DND-41 (cell line): ENCODE results near the gene MLC1.

Source experiments
- ATAC-seq: fragments of 200-7000 bp; cut with Tn5 transposase; 3 replicates; pipeline ENCODE4 v1.9.1; 2021; ENCODE audit warnings: low read depth; ENCODE audit not compliant: insufficient read depth
- DNase-seq: peaks from one replicate; pipeline ENCODE4 v3.0.0-alpha.2; 2020
- H2AFZ ChIP-seq: 2 replicates; pipeline ENCODE4 v1.6.0; 2012; ENCODE audit warnings: low read depth, low read length
- H3K27ac ChIP-seq: 2 replicates; pipeline ENCODE4 v1.5.1; 2012; ENCODE audit warnings: low read length, inconsistent platforms
- H3K27me3 ChIP-seq: fragments of 200-600 bp; sonication (generic); 2 replicates; pipeline ENCODE4 v1.6.0; 2012; ENCODE audit warnings: low read length, mild to moderate bottlenecking, inconsistent platforms; ENCODE audit not compliant: insufficient read depth, poor library complexity
- H3K36me3 ChIP-seq: 2 replicates; pipeline ENCODE4 v1.5.1; 2012; ENCODE audit warnings: low read length, inconsistent platforms; ENCODE audit not compliant: insufficient read depth
- H3K4me1 ChIP-seq: 2 replicates; pipeline ENCODE4 v1.5.1; 2012; ENCODE audit warnings: mild to moderate bottlenecking, low read length; ENCODE audit not compliant: insufficient read depth
- H3K4me2 ChIP-seq: 2 replicates; pipeline ENCODE4 v1.6.0; 2012; ENCODE audit warnings: mild to moderate bottlenecking, moderate library complexity, low read length, inconsistent platforms; ENCODE audit not compliant: insufficient read depth
- H3K4me3 ChIP-seq, 2 experiments: fragments of 200-600 bp in 1 of 2; shearing (Covaris generic) in 1 of 2; 2 replicates each; pipeline ENCODE4 v1.5.1; 2012 to 2016; ENCODE audit warnings: inconsistent platforms in 2 of 2, low read length in 2 of 2, mild to moderate bottlenecking in 2 of 2, low read depth in 1 of 2, moderate library complexity in 1 of 2
- H3K79me2 ChIP-seq: 2 replicates; pipeline ENCODE4 v1.6.0; 2012; ENCODE audit warnings: low read length, inconsistent platforms; ENCODE audit not compliant: insufficient read depth
- H3K9ac ChIP-seq: 2 replicates; pipeline ENCODE4 v1.6.0; 2012; ENCODE audit warnings: low read depth, mild to moderate bottlenecking, inconsistent platforms, low read length, moderate library complexity
- H3K9me3 ChIP-seq: 2 replicates; pipeline ENCODE4 v1.5.1; 2012; ENCODE audit warnings: low read length, moderate library complexity, mild to moderate bottlenecking, inconsistent platforms; ENCODE audit not compliant: insufficient read depth, severe bottlenecking
- H4K20me1 ChIP-seq: 2 replicates; pipeline ENCODE4 v1.6.0; 2012; ENCODE audit warnings: low read length; ENCODE audit not compliant: insufficient read depth
- CTCF ChIP-seq: IDR thresholded peaks from 2 replicates; pipeline ENCODE4 v1.5.1; 2012; ENCODE audit warnings: borderline replicate concordance, low read length, moderate library complexity, mild to moderate bottlenecking; ENCODE audit not compliant: poor library complexity, severe bottlenecking; ENCODE audit errors: extremely low read depth
- EZH2 ChIP-seq: IDR thresholded peaks from 3 replicates; pipeline ENCODE4 v1.6.1; 2012; ENCODE audit warnings: borderline replicate concordance, low read depth, mild to moderate bottlenecking, moderate library complexity, low read length, inconsistent platforms; ENCODE audit not compliant: severe bottlenecking

The MLC1 gene

GRCh38 chr22:50045211-50046018 is 39.8 kb downstream of the MLC1 start:
- H3K27ac ChIP-seq: no peak overlapping the region
- no peak overlapping the region for H3K4me2 ChIP-seq
- ATAC-seq (no peak), DNase-seq (no peak)
- no peak overlapping the region for H2AFZ ChIP-seq
- H3K4me1 ChIP-seq: no peaks in the 10 kb centered on the region
- no peaks in the 10 kb centered on the region for H3K9me3 ChIP-seq
- H3K79me2 ChIP-seq: no peaks in the 10 kb centered on the region
- H3K9ac ChIP-seq: no peak overlapping the region
- H4K20me1 ChIP-seq: 0 out of 2 replicates have a peak, but pooled peaks cover 4% of the 10 kb centered on the region
- TF ChIP-seq CTCF: no peak
- TF ChIP-seq EZH2: no peak
- H3K36me3 ChIP-seq: no peaks in the 10 kb centered on the region
- H3K4me3 ChIP-seq: no peak overlapping the region
- no peaks in the 10 kb centered on the region for H3K27me3 ChIP-seq

GRCh38 chr22:50044485-50045118 is 40.6 kb downstream of the MLC1 start:
- no peaks in the 10 kb centered on the region for H3K36me3 ChIP-seq
- no peaks in the 10 kb centered on the region for H3K9me3 ChIP-seq
- H4K20me1 ChIP-seq: 0 out of 2 replicates have a peak, but pooled peaks cover 4% of the 10 kb centered on the region
- H2AFZ ChIP-seq: no peak overlapping the region
- H3K27ac ChIP-seq: no peak overlapping the region
- no peaks in the 10 kb centered on the region for H3K4me1 ChIP-seq
- no peak for TF ChIP-seq EZH2
- no peak for TF ChIP-seq CTCF
- H3K79me2 ChIP-seq: no peaks in the 10 kb centered on the region
- H3K27me3 ChIP-seq: no peaks in the 10 kb centered on the region
- ATAC-seq: peak; percentile 50
- no peak overlapping the region for H3K9ac ChIP-seq
- peak; percentile 26 for DNase-seq
- H3K4me2 ChIP-seq: no peak overlapping the region
- no peak overlapping the region for H3K4me3 ChIP-seq

- H3K9me3 ChIP-seq: no peaks in the 10 kb centered on the region
- ATAC-seq (no peak), DNase-seq (no peak)
- no peaks in the 10 kb centered on the region for H3K4me1 ChIP-seq
- H3K27ac ChIP-seq: no peak overlapping the region
- no peaks in the 10 kb centered on the region for H3K36me3 ChIP-seq
- H3K4me2 ChIP-seq: no peak overlapping the region
- H3K27me3 ChIP-seq: no peaks in the 10 kb centered on the region
- no peaks in the 10 kb centered on the region for H4K20me1 ChIP-seq
- no peak overlapping the region for H3K4me3 ChIP-seq
- H2AFZ ChIP-seq: no peak overlapping the region
- H3K9ac ChIP-seq: no peak overlapping the region
- no peaks in the 10 kb centered on the region for H3K79me2 ChIP-seq
- TF ChIP-seq CTCF (no peak), EZH2 (no peak)
These were observed 43.7 kb downstream of the MLC1 start for GRCh38 chr22:50041361-50042065.
